A549 (cell line): ENCODE results near the gene KIF16B.

Source experiments
- CEBPB ChIP-seq, 2 experiments: fragments of >200 bp in 1 of 2; sonication (Bioruptor Twin) in 1 of 2; formaldehyde crosslinking in 1 of 2; IDR thresholded peaks; 2 replicates each; pipeline ENCODE4 v1.6.1; 2012 to 2016
- HEYL ChIP-seq: fragments of 250-450 bp; sonication (Bioruptor Pico); IDR thresholded peaks from 2 replicates; pipeline ENCODE4 v1.8.0; 2021; ENCODE audit warnings: mild to moderate bottlenecking, moderate library complexity
- MYC ChIP-seq: IDR thresholded peaks from 2 replicates; pipeline ENCODE4 v1.6.1; 2012; ENCODE audit warnings: mild to moderate bottlenecking, inconsistent platforms, low read length, improper control_type of control experiment, borderline replicate concordance
- POLR2A ChIP-seq: IDR thresholded peaks from 2 replicates; pipeline ENCODE4 v1.6.1; 2012; ENCODE audit warnings: mild to moderate bottlenecking, low read length
- POLR2AphosphoS2 ChIP-seq: conservative IDR thresholded peaks from 2 replicates; pipeline ENCODE4 v1.6.1; 2012; ENCODE audit warnings: low read length, improper control_type of control experiment, inconsistent platforms
- RCOR1 ChIP-seq: fragments of 150-350 bp; IDR thresholded peaks from 2 replicates; pipeline ENCODE4 v1.6.1; 2014; ENCODE audit warnings: antibody characterized with exemption, low read length, low read depth
- ZFP36 ChIP-seq: fragments of 450-650 bp; IDR thresholded peaks from 2 replicates; pipeline ENCODE4 v1.6.1; 2014; ENCODE audit warnings: borderline replicate concordance; ENCODE audit not compliant: partially characterized antibody
- TF ChIP-seq, protein P1 (sequence below): fragments of >200 bp; sonication (Bioruptor Twin); formaldehyde crosslinking; IDR thresholded peaks from 3 replicates; pipeline ENCODE4 v1.5.1; 2016
- TF ChIP-seq, protein P2 (sequence below): fragments of 250-450 bp; sonication (Bioruptor Pico); IDR thresholded peaks from 2 replicates; pipeline ENCODE4 v1.5.0; 2021; ENCODE audit warnings: mild to moderate bottlenecking, moderate library complexity, borderline replicate concordance

DNA sequence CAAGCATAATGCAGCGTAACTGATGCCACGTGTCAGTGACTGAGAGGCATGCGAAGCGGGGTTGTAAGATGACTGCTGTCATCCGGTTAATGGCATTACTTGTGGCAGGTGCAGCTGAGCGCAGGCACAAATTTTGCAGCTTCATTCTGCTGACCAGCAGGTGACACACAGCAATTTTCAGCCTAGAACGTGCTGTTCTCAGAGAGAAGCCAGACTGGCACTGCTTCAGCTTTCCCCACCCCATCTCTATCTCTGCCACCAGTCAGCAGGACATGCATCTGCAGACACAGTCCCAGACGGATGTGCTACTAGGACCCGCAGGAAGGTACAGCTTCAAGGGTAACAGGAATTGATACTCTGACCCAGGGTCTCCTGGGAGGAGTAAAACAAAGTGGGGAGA, 221.8 kb downstream of the KIF16B start:
- TF ChIP-seq, protein P1, sequence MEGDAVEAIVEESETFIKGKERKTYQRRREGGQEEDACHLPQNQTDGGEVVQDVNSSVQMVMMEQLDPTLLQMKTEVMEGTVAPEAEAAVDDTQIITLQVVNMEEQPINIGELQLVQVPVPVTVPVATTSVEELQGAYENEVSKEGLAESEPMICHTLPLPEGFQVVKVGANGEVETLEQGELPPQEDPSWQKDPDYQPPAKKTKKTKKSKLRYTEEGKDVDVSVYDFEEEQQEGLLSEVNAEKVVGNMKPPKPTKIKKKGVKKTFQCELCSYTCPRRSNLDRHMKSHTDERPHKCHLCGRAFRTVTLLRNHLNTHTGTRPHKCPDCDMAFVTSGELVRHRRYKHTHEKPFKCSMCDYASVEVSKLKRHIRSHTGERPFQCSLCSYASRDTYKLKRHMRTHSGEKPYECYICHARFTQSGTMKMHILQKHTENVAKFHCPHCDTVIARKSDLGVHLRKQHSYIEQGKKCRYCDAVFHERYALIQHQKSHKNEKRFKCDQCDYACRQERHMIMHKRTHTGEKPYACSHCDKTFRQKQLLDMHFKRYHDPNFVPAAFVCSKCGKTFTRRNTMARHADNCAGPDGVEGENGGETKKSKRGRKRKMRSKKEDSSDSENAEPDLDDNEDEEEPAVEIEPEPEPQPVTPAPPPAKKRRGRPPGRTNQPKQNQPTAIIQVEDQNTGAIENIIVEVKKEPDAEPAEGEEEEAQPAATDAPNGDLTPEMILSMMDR: no peak
- TF ChIP-seq, protein P2, sequence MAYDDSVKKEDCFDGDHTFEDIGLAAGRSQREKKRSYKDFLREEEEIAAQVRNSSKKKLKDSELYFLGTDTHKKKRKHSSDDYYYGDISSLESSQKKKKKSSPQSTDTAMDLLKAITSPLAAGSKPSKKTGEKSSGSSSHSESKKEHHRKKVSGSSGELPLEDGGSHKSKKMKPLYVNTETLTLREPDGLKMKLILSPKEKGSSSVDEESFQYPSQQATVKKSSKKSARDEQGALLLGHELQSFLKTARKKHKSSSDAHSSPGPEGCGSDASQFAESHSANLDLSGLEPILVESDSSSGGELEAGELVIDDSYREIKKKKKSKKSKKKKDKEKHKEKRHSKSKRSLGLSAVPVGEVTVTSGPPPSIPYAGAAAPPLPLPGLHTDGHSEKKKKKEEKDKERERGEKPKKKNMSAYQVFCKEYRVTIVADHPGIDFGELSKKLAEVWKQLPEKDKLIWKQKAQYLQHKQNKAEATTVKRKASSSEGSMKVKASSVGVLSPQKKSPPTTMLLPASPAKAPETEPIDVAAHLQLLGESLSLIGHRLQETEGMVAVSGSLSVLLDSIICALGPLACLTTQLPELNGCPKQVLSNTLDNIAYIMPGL (CRISPR knock-in tag): no peak
- TF ChIP-seq MYC: no peak
- TF ChIP-seq CEBPB (IDR thresholded peaks at IDR 0.05): no peak
- no peak for TF ChIP-seq ZFP36
- no peak for TF ChIP-seq HEYL (CRISPR knock-in tag)
- TF ChIP-seq RCOR1: no peak
- no peak for TF ChIP-seq POLR2AphosphoS2
- no peak for TF ChIP-seq POLR2A
